ENCODE measurements around the gene MUTYH. TPM values are rescaled to one million over a fixed set of nuclear protein-coding genes. Genes with fewer than 3 reads are reported as not detected.

The MUTYH gene
- total and polyA plus RNA-seq, 9 of the 15 experiments (the other 6 are each of a cell fraction or from before 2014, with no cell fraction given), result 3.4 to 53.5 (median 29.0) TPM

DNA sequence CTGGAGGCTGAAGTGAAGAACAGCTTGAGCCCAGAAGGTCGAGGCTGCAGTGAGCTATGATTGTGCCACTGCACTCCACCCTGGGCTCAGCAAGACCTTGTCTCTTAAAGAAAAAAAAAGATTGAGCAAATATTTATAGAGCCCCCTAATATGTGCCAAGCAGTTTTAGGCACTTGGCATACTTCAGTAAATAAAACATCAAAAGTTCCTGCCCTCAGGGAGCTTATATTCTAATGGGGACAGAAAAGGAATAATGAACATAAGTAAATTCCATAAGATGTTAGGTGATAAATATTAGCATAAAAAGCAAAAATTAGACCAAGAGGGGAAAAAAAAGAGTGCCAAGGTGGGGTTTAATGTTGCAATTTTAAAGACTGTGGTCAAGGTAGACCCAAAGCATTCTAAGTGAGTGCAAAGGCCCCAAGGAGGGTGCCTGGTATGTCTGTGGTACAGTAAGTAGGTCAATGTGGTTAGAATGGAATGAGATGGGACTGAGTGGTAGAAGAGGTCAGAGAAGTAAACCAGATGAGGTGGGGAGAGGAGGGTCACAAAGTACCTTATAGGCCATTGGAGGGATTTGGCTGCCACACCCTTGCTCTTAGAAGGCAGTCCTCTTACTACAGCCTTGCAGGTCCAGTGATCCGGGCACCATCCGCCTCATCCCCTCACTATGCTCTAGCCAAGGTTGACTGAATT lies 2.5 kb downstream of the MUTYH start:
- peaks cover 5% of the 10 kb centered on the region for H3K9me1 ChIP-seq (ENCODE audit: control insufficient read depth, insufficient read depth, low read length)
- no peak overlapping the region for H3K27ac ChIP-seq (ENCODE audit: extremely low read depth, low read depth, low read length)
- POLR2A ChIA-PET, result interaction anchor here (0.6 to 1.5 kb wide), 2 partner anchors 34 to 184 kb away, joined by 3 to 6 read pairs; partner anchors contain the start of gene PRDX1
- peaks cover 37% of the 10 kb centered on the region for H3K36me3 ChIP-seq (ENCODE audit: control insufficient read depth, insufficient read depth, low read length)
- no TSS peak for BruUV-seq (replicated peaks)
- peaks cover 5% of the 10 kb centered on the region; the same call in 1 of the 2 replicates for H4K20me1 ChIP-seq (replicated peaks; ENCODE audit: control insufficient read depth, insufficient read depth, low read length)
- peak; percentile 90 for TF ChIP-seq ZNF316 (IDR thresholded peaks at IDR 0.05)
- TF ChIP-seq POLR2AphosphoS5 (IDR thresholded peaks at IDR 0.05; ENCODE audit: control insufficient read depth, insufficient read depth, low read depth, low read length), result 0 out of 2 replicates have a peak, but pooled peaks have one; percentile 26
- TF ChIP-seq, protein P1, sequence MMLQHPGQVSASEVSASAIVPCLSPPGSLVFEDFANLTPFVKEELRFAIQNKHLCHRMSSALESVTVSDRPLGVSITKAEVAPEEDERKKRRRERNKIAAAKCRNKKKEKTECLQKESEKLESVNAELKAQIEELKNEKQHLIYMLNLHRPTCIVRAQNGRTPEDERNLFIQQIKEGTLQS (IDR thresholded peaks at IDR 0.05), result no peak
- TF ChIP-seq, protein P1 (CRISPR knock-in tag; conservative IDR thresholded peaks at IDR 0.05), result 0 out of 2 replicates have a peak, but pooled peaks have one; percentile 18
- no peak for TF ChIP-seq HNRNPLL (IDR thresholded peaks at IDR 0.05; ENCODE audit: low read depth, low read length, poor library complexity, severe bottlenecking)
- TF ChIP-seq ZFP30 (CRISPR knock-in tag; IDR thresholded peaks at IDR 0.05; ENCODE audit: borderline replicate concordance), result no peak
- no peak for TF ChIP-seq RBM39 (optimal IDR thresholded peaks at IDR 0.05; ENCODE audit: low read depth, low read length)
- peak; percentile 82; the same call in 1 of the 2 replicates for TF ChIP-seq TRIM28 (IDR thresholded peaks at IDR 0.05)
- TF ChIP-seq TRIM24 (IDR thresholded peaks at IDR 0.05), result peak; percentile 21 to 75; a peak in 3 of 4 replicates
- peak in 1 of 2 experiments; percentile 73; a peak in 2 of 3 replicates for TF ChIP-seq CBX3 (IDR thresholded peaks at IDR 0.05; ENCODE audit: borderline replicate concordance in 1 of 2, low read length in 2 of 2)
- DNase-seq (ENCODE audit: extremely low read depth in 1 of 4, low spot score in 3 of 4) (no peak), FAIRE-seq (no peak), ATAC-seq (no peak)
- H3K4me3 ChIP-seq, result no peak overlapping the region
- H3K27me3 ChIP-seq (ENCODE audit: control insufficient read depth in 2 of 2, insufficient read depth in 2 of 2, low read length in 2 of 2), result no peaks in the 10 kb centered on the region
- in situ Hi-C loops (cut with MboI), result no loop called here
- CTCF ChIA-PET (ENCODE audit: low intra/inter-chr PET ratio), result no interaction called here
- no peak overlapping the region for H2AFZ ChIP-seq (ENCODE audit: low read depth, low read length)
- 91% methylated on average over 3 of the region's 3 CpGs for WGBS (ENCODE audit: insufficient coverage, low coverage, missing lambda C conversion rate)
- no peak overlapping the region for H3K4me2 ChIP-seq (ENCODE audit: insufficient read depth, low read length)
- H3K4me1 ChIP-seq (replicated peaks in 1 of 2; ENCODE audit: control insufficient read depth in 2 of 2, insufficient read depth in 2 of 2, low read length in 2 of 2), result peaks cover 6 to 18% of the 10 kb centered on the region in 2 experiments; a peak in 4 of 5 replicates
- peaks cover 47% of the 10 kb centered on the region for H3K79me2 ChIP-seq (ENCODE audit: control insufficient read depth, insufficient read depth, low read length)
- H3K9ac ChIP-seq (ENCODE audit: insufficient read depth in 1 of 2, low read depth in 2 of 2, low read length in 2 of 2), result no peak overlapping the region
- H3K9me3 ChIP-seq (replicated peaks; ENCODE audit: control insufficient read depth, insufficient read depth, low read depth, low read length), result peaks cover 9% of the 10 kb centered on the region
- intact Hi-C loops (cut with micrococcal nuclease), result no loop called here

Data from K562 (cell line).